Ovary (tissue), 9 donors: ENCODE results near the gene USP10. TPM values are rescaled to one million over a fixed set of nuclear protein-coding genes. Genes with fewer than 3 reads are reported as not detected.
"Not testable (repeated sequence)": the region's sequence is repeated elsewhere in the genome, so short reads cannot be mapped to it uniquely, and the experiment has no call there.

Experiments
- DNase-seq, 5 donors: peaks; one replicate each; pipeline ENCODE4 v3.0.0-alpha.2; 2019 to 2020
- H3K27ac ChIP-seq, 2 donors: fragments of 200-600 bp; one replicate each; pipeline versions ENCODE4 v1.5.1 to v1.8.0; 2019 to 2022
- H3K27me3 ChIP-seq: fragments of 200-600 bp; one replicate; pipeline ENCODE4 v1.8.0; 2022
- H3K36me3 ChIP-seq: fragments of 200-600 bp; sonication (generic); one replicate; pipeline ENCODE4 v1.5.1; 2019
- H3K4me1 ChIP-seq: one replicate; pipeline ENCODE4 v1.8.1; 2013; ENCODE audit warnings: mild to moderate bottlenecking, moderate library complexity; ENCODE audit not compliant: insufficient read depth
- H3K4me3 ChIP-seq: fragments of 200-600 bp; sonication (generic); one replicate; pipeline ENCODE4 v1.5.1; 2017
- H3K9me3 ChIP-seq, 2 donors: fragments of 200-600 bp in 1 of 2; sonication (generic) in 1 of 2; one replicate each; pipeline versions ENCODE4 v1.5.1 to v1.8.1; 2013 to 2019; ENCODE audit warnings: mild to moderate bottlenecking in 1 of 2, moderate library complexity in 1 of 2
- EP300 ChIP-seq: sonication (generic); formaldehyde crosslinking; IDR thresholded peaks from one replicate; pipeline ENCODE4 v1.6.1; 2017; ENCODE audit warnings: antibody characterized with exemption
- POLR2A ChIP-seq: fragments of 450-650 bp; IDR thresholded peaks from one replicate; pipeline ENCODE4 v1.6.1; 2017; ENCODE audit warnings: antibody characterized with exemption, mild to moderate bottlenecking, moderate library complexity
- WGBS, 3 donors: extraction: QIAGEN DNeasy Blood & Tissue Kit in 1 of 3; methylation state at CpG; one replicate each; pipeline versions ENCODE4 v1.1.5 to v1.1.7; 2013 to 2017; 5-methylcytosine and 5-hydroxymethylcytosine counted together
- intact Hi-C, 4 donors: fragments of 100-400 bp; cut with DNase I; formaldehyde crosslinking; loops; one replicate each; pipeline versions ENCODE4 v1.11.0 to v1.15.1; 2022 to 2023
- polyA plus RNA-seq, 2 donors: library from polyadenylated mRNA; stranded (reverse); fragments of 200-250 nt in 1 of 2; fragments of 350-450 nt in 1 of 2; fragmentation: Illumina TruSeq in 1 of 2; extraction: RNeasy Lipid Tissue Mini Kit (QIAGEN cat#74804) in 1 of 2; gene quantifications; one replicate each; pipeline ENCODE4 v1.2.3, GENCODE V29; 2013 to 2014
- total RNA-seq, 7 donors: library from RNA; depleted of rRNA in 2 of 7; stranded (reverse); fragments of >200 nt in 2 of 7; fragmentation: NEBNext Ultra II Directional in 3 of 7; extraction: Animal tissue kit (Norgen Biotek cat#: 25700) in 3 of 7; gene quantifications; one replicate each; pipeline versions ENCODE4 v1.1.0 to v1.2.4, GENCODE V29; 2016 to 2023
- TF ChIP-seq, protein P1 (sequence below), 3 donors: fragments of 450-650 bp in 2 of 3; fragments of 200-600 bp in 1 of 3; IDR thresholded peaks; one replicate each; pipeline versions ENCODE4 v1.5.1 to v1.8.0; 2016 to 2022; ENCODE audit warnings: antibody characterized with exemption in 3 of 3, mild to moderate bottlenecking in 1 of 3
- donor health status: DM: no; HTN: no; CAD: no; lungs with moderate emphysema.
- donor health status: DM: no; HTN: no; CAD: no.
- donor health status: Bipolar disorder and iron deficiency.
- donor health status: DM: yes; HTN: yes; CAD: no.
- donor health status: DM: no; HTN: no; CAD: no.
- donor health status: DM: yes; HTN: yes; CAD: no.

The USP10 gene
- total and polyA plus RNA-seq, 9 donors, result 24.6 to 98.8 (median 71.4) TPM

DNA sequence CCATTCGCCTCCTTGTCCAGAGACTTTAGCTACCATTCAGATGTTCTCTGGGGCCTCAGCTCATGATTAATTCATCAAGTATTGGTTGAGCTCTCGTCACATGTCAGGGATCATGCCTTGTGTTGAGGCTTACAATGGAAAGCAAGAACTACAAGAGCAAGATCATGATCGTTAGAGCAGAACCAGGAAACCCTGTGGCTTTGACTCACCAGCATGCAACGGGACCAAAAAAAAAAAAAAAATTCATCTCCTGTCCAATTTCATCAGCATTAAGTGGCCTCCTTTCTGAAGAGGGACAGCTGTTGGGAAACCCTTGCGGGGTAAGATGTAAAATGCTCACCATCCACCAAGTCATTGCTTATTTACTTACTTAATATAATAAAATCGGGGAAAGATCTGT, 12.1 kb upstream of the USP10 start:
- intact Hi-C loops, result no loop called here
- 84 to 91% (median 90%) methylated on average over 6 of the region's 6 CpGs for WGBS, 3 donors
- Histone ChIP-seq H3K27me3 (no peaks in the 10 kb centered on the region), H3K27ac (no peak overlapping the region), H3K36me3 (no peaks in the 10 kb centered on the region), H3K4me3 (no peak overlapping the region), H3K4me1 (no peaks in the 10 kb centered on the region), H3K9me3 (no peaks in the 10 kb centered on the region)
- TF ChIP-seq, protein P1, sequence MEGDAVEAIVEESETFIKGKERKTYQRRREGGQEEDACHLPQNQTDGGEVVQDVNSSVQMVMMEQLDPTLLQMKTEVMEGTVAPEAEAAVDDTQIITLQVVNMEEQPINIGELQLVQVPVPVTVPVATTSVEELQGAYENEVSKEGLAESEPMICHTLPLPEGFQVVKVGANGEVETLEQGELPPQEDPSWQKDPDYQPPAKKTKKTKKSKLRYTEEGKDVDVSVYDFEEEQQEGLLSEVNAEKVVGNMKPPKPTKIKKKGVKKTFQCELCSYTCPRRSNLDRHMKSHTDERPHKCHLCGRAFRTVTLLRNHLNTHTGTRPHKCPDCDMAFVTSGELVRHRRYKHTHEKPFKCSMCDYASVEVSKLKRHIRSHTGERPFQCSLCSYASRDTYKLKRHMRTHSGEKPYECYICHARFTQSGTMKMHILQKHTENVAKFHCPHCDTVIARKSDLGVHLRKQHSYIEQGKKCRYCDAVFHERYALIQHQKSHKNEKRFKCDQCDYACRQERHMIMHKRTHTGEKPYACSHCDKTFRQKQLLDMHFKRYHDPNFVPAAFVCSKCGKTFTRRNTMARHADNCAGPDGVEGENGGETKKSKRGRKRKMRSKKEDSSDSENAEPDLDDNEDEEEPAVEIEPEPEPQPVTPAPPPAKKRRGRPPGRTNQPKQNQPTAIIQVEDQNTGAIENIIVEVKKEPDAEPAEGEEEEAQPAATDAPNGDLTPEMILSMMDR (IDR thresholded peaks at IDR 0.05), result no peak
- no peak for TF ChIP-seq EP300
- DNase-seq, result no peak

DNA sequence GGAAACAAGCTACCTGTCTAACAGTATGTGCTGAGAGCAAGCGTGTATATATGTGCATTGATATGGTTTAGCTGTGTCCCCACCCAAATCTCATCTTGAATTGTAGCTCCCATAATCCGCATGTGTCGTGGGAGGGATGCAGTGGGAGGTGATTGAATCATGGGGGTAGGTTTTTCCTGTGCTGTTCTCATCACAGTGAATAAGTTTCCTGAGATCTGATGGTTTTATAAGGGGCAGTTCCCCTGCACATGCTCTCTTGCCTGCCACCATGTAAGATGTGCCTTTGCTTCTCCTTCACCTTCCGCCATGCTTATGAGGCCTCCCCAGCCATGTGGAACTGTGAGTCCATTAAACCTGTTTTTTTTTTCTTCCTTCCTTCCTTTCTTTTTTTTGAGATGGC, 11.6 kb upstream of the USP10 start:
- WGBS, 3 donors, result 97 to 99% (median 98%) methylated on average over 4 of the region's 4 CpGs
- DNase-seq, H3K27me3 ChIP-seq, intact Hi-C loops, H3K27ac ChIP-seq, H3K9me3 ChIP-seq, H3K36me3 ChIP-seq, H3K4me1 ChIP-seq, H3K4me3 ChIP-seq: not testable (repeated sequence)

DNA sequence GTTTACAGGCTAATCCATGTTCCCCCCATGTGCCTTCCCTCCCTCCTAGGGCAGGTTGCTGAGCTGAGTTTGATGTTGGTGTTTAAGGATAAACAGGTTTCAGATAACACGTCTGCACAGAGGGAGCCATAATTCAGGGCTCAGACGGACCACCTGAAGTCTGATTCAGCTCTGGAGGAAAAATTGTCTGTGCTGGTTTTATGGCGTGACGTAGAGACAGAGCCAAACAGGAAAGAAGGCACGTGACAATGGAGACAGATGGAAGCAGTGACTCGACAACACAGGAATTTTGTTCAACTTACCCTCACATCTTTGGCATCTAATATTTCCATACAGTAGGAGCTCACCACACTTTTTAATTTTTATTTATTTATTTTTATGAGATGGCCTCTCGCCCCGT, 10.7 kb upstream of the USP10 start:
- TF ChIP-seq EP300 (no peak), POLR2A (no peak)
- TF ChIP-seq, protein P1 (IDR thresholded peaks at IDR 0.05), result no peak
- H3K4me3 ChIP-seq, result no peak overlapping the region
- no peaks in the 10 kb centered on the region for H3K9me3 ChIP-seq
- intact Hi-C loops, result no loop called here
- WGBS, 3 donors, result 55 to 62% (median 57%) methylated on average over 8 of the region's 8 CpGs
- no peaks in the 10 kb centered on the region for H3K27me3 ChIP-seq
- H3K27ac ChIP-seq, result no peak overlapping the region
- no peaks in the 10 kb centered on the region for H3K4me1 ChIP-seq
- no peaks in the 10 kb centered on the region for H3K36me3 ChIP-seq
- DNase-seq, result no peak

DNA sequence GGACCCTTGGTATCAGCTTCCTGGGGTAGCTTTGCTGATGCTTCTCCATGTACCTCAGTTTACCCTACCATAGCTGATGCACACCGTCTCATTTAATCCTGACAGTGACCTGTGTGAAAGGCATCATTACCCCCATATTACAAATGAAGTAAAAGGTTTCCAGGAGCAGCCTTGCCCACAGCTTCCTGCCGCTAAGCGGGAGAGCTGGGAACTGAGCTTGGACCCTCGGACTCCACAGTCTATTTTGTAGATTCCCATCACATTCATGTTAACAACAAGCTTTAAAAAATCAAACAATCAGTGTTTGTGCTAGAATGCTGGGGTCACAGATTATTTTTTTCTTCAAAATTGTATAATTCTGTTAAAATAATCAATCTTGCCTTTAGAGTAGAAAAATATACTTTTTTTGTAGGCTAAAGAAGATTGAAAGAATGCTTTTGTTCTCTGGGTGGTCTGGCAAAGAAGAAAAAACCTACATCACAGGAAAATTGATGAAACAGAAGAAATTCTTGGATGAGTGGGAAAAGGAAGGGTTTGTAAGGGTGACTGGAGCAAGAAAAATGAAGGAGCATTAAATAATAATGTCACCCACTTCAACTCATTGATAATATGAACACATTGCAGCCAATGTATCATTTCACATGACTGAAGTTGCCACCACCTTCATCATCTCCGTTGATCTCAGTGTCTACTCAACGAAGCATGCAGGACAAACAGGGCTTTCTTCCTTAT, 9.5 kb upstream of the USP10 start:
- WGBS, 3 donors, result 75 to 79% (median 76%) methylated on average over 6 of the region's 6 CpGs
- H3K4me3 ChIP-seq, result no peak overlapping the region

More for the DNA sequence above, 9.5 kb upstream of the USP10 start:
- H3K27me3 ChIP-seq, result no peaks in the 10 kb centered on the region
- H3K36me3 ChIP-seq, result no peaks in the 10 kb centered on the region
- TF ChIP-seq POLR2A, result no peak
- TF ChIP-seq EP300, result no peak
- TF ChIP-seq, protein P1 (IDR thresholded peaks at IDR 0.05), result no peak
- no peaks in the 10 kb centered on the region for H3K4me1 ChIP-seq
- DNase-seq, result no peak
- H3K27ac ChIP-seq, result no peak overlapping the region
- intact Hi-C loops, result no loop called here
- H3K9me3 ChIP-seq, result no peaks in the 10 kb centered on the region
